Measurements from ENCODE around the gene MCTP2.
"Not testable (repeated sequence)": the region's sequence is repeated elsewhere in the genome, so short reads cannot be mapped to it uniquely, and the experiment has no call there.

MCTP2 gene

DNA sequence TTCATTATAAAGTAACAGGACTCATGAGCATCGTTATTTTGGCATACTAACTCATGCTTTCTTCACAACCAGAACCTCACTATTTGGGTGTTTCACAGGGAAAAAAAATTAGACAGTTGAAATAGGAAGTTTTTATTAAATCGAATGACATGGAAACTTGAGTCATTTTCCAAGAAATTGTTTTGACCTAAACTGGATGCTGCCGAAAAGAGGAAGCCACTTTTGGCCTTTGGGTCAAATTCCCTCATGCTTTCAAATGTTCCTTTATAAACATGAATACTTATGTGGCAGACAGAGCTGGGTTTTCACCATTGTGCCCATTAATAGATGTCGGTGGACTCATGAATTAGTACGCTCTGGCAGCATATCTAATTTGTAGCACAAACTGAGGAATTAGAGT lies 224.9 kb downstream of the MCTP2 start:
- no peak for DNase-seq (ENCODE audit: low read depth)

DNA sequence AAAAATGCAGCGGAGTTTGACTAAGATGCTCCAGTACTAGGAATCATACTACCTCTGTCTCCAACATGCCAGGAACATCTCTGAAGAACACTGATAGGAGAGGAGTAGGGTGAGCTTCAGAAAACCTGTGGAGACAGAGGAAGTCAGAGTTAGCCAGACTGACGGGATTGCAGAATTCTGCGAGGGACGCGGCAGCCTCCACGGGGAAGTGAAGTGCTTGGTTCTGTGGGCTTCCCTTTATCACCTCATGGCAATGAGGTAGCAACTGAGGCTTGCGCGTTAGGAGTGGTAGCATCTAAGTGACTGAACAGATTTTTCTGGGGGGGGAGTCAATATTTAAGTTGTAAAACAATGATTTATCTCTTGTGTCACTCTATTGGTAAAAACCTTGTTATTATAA lies 226.3 kb downstream of the MCTP2 start:
- no peak for DNase-seq (ENCODE audit: low read depth)

DNA sequence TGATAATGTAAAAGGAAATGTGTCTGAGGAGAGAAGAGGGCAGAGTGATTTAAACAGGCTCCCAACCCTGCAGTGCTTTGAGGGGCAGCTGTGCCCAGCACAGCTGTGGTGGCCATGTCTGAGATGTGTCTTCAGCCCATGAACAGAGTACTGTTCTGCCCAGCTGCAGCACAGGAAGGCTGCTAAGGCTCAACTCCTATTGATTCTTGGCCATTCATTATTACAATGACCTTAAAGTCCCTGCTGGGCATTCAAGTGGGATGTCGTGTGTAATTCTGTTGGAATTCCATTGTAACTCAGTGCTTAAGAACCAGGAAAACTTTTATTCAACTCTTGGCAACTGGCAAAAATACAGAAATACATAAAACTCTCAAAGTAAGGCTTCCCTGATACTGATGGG lies 229.3 kb downstream of the MCTP2 start:
- DNase-seq (ENCODE audit: low read depth): no peak

DNA sequence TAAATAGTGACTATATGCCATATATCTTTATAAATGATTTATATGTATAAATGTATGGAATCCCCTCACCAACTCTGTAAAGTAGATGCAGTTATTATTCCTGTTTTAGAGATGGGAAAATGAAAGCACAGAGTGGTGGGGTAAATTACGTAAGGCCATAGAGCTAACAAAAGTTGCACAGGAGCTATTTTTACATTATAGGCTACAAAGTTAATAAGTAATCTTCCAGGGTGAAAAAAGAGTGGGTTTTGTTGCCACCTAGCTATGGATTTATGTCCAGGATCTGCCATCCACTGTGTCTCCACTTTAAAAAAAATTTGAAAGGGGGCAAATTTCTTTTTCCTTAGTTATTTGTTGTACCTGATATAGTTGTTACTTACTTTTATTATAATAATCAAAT lies 235.7 kb downstream of the MCTP2 start:
- no peak for DNase-seq (ENCODE audit: low read depth)

DNA sequence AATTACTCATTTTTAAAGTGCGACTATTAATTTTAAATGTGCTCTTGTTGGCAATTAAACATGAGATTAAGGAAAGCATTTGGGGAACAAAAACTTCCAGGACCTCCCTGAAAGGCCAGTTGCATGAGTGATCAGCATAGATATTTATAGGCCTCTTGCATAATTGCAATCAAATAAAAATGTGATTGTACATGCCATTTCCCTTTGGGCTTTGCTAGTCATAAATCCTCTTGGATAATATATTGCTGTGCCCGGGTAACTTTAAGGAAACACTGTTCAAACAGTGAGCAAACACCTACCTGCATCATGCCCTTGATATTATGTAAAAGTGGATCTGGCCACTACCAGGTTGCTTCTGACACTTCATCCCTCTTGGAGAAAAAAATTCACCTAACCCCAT lies 239.1 kb downstream of the MCTP2 start:
- no peak for DNase-seq (ENCODE audit: low read depth)

DNA sequence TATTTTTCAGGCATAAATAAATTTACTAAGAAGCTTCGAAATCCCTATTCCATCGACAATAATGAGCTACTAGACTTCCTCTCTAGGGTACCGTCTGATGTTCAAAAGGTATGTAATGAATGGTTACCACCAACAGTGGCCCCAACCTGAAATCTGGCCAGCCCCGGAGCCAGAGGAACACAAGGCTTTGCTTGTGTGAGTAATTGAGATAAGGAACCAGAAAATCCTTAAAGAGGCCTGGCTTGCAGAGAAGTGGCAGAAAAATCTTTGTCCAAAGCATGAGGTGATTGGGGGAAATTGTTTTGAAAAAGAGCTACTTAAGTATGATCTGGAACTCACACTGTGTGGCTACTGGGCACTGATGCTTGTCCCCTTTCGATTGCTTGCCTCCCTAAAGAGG lies 245.3 kb downstream of the MCTP2 start:
- no peak for DNase-seq (ENCODE audit: low read depth)

DNA sequence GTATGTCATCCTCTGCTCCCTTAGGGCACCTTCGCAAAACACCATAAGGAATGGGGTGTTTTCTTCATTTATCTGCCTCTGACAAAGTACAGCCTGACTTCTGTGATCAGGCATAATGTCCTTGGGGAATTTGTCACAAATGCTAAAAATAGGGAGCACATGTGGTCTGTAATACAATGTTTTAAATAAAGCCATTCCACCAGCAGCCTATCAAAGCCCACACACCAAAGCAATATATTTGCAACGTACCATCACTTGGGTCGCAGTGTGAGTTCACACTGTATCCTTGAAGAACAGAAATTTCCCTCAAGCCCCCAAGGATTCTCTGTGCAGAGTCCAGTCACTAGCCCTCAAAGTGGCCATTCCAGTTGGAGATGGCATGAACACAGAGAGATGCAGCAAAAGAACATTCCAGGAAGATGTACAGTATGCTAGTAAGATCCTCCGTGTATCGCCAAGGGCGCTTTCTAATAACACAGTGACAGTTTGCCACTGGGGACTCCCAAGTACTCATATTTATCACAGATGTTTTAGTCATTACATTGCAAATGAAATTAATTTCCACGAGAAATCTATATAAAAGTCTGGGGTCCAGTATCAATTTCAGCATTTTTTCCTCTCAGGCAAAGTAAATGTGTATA lies 246.7 kb downstream of the MCTP2 start:
- no peak for DNase-seq (ENCODE audit: low read depth)

DNA sequence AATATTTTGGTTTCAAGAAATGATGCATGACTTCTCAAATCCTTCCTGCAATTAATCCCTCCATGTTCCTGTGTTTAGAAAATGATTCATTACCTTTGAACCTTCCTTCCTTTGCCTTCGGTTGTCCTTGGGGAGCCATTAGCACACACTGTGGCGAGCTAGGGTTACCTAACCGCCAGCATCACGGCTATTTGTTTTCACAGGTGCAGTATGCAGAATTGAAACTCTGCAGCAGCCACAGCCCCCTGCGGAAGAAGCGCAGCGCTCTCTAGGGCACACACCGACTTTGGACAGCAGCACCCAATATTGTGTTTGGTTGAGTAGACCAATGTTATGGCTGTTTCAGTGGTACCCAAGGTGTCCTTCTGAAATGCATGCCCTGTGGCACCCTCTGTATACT lies 247.4 kb downstream of the MCTP2 start:
- no peak for DNase-seq (ENCODE audit: low read depth)

DNA sequence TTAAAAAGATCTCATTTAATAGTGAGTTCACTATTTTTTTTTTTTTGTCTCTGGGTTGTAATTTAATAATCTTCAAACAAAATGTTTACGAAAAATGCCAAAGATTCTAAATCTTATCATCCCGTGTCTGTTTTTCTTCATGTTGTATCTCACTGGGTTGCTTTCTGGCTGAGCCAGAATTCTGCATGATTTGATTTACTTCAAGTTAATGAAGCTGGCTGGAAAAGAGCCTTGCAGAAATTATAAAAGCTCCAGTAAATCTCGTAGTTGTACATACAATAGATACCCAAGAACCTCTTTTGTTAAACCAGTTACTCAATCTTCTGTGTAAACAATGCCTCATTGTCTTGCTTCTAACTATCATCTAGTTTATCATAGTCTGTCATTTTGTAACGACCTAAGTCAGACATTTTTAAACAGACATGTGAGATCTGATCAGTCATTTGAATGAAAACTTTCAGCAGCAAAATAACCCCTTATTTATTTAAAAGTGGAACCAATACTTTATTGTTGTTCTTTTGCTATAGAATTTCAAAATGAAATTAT lies 249.0 kb downstream of the MCTP2 start:
- DNase-seq (ENCODE audit: low read depth): no peak

DNA sequence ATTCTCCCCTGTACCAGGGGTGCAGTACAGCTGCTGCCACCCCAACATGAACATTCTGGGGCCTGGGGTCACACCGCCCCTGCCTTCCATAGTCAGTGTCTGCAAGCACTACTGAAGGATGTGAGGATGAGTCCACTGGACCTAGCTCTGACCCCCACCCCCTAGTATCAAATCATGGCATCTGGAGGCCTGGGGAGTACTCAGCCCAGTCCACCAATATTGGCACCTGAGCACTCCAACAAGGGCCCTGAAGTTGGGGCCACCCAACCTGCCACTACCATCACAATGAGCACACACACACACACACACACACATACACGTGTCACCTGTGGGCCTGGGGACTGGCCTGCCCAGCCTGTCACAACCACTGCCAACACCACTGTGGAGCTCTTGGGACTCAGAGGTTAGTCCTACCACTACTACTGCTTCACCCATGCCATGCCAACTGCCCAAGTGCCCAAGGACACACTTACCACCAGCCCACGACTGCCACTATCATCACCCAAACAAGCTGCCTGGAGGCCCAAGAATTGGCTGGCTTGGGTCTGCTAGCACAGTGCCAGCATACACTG lies 253.9 kb downstream of the MCTP2 start:
- no peak for DNase-seq (ENCODE audit: low read depth)

DNA sequence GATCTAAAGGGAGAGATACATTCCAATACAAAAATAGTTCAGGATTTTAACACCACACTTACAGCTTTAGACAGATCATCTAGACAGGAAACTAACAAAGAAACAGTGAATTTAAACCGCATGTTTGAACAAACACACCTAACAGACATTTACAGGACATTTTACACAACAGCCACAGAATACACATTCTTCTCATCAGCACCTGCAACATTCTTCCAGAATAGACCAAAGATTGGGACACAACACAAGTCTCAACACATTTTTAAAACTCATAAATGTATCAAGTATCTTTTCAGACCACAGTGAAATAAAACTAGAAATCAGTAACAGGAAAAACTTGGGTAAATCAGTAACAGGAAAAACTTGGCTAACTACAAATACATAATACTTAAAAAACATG lies 256.3 kb downstream of the MCTP2 start:
- DNase-seq (ENCODE audit: low read depth): no peak

DNA sequence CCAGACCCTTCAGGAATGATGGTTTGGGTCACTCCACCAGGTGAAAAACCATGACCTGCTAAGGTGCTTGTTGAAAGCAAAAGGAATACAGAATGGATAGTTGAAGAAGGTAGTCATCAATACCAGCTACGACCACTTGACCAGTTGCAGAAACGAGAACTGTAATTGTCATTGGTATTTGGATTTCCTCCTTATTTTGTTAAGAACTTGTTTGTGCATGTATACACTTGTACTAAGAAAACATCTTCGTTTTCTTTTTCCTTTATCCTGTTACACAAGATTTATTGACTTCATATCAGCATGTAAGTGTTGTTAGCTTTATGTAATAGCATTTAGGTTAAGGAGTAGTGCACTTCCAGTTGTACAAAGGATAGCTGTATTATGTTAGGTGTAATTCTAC lies 261.8 kb downstream of the MCTP2 start:
- no peak for DNase-seq (ENCODE audit: low read depth)

DNA sequence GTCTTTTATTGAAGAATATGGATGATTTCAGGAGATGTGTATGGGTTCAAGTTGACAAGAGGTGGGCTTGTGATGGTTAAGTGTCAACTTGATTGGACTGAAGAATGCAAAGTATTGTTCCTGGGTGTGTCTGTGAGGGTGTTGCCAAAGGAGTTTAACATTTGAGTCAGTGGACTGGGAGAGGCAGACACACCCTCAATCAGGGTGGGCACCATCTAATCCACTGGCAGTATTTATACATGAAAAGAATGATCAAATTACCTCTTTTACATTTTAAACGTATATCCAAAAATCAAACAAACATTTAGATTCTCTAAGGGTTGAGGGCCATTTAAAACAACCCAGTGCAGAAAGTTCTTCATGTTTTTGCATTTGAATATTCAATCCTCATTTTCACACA lies 262.2 kb downstream of the MCTP2 start:
- not testable (repeated sequence) for DNase-seq (ENCODE audit: low read depth)

DNA sequence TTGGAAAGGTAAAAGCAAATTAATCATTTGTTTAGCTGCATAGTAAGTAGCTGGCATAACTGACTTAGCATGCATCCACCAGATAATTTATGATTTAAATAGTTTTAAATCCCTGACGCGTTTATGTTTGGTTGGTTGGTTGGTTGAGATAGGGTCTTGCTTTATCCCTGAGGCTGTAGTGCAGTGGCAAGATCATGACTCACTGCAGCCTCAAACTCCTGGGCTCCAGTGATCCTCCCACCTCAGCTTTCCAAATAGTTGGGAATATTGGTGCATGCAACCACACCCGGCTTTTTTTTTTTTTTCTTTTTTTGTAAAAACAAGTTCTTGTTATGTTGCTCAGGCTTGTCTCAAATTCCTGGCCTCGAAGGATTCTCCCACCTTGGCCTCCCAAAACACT lies 263.4 kb downstream of the MCTP2 start:
- no peak for DNase-seq (ENCODE audit: low read depth)

DNA sequence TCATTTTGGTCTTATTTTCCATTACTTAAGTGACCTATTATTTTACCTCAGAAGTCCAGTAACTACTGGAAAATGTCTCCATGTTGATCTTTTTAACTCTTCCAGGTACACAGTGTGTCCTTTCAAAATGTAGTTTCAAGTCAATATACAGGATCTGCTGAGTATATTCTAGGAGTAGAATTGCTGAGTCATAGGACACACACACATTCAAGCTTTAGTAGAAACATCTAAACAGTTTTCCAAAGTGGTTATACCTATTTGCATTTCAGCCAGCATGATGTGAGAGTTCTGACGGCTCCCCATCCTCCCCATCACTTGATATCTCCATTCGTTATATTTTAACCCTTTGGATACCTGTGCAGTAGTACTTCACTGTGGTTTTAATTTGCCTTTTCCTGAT lies 271.9 kb downstream of the MCTP2 start:
- no peak for DNase-seq (ENCODE audit: low read depth)

DNA sequence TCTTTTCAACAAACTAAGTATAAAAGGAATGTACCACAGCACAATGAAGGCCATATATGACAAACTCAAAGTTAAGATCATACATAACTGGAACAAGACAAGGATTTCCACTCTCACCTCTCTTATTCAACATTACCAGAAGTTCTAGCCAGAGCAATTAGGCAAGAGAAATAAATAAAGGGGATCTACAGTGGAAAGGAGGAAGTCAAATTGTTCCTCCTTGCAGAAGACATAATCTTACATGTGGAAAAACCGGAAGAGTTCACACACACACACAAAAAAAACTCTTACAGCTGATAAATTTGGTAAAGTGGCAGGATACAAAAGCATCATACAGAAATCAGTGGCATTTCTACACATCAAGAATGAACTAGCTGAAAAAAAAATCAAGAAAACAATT lies 277.9 kb downstream of the MCTP2 start:
- no peak for DNase-seq (ENCODE audit: low read depth)

DNA sequence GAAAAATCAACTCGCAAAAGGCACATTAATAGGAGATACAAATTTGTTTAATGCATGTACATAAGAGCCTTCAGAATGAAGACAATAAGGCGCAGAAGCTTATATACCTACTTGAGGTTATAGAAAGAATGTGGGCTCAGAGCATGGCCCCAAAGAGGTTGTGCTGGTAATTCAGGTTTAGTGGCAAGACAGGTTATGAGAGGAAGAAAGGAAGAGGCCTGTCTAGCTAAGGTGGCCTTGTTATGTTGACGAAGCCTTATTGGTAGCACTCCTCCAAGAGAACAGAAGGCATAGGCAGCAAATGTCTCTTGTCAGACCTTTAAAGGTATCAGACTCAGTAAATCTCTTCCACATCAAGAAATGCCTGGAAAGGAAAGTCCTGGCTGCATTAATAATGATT lies 290.8 kb downstream of the MCTP2 start:
- DNase-seq (ENCODE audit: low read depth): no peak

DNA sequence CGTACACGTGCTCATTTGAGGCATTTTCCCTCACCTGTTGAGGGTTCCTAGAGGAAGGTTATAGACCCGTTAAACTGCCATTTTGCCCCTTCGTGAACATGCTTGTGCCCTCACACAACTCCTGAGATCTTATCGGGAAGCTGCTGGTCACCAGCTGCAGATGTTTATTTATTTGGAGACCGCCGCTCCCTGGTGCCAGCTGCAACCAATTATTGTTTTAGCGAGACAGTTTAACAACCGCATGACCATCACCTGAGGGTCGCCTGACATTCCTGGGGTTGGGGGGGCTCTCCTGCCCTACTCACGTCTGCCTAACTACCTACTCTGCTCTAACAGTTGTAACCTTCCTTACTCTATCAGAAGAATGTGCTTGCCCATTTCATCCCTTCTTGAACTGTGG lies 292.5 kb downstream of the MCTP2 start:
- no peak for DNase-seq (ENCODE audit: low read depth)

DNA sequence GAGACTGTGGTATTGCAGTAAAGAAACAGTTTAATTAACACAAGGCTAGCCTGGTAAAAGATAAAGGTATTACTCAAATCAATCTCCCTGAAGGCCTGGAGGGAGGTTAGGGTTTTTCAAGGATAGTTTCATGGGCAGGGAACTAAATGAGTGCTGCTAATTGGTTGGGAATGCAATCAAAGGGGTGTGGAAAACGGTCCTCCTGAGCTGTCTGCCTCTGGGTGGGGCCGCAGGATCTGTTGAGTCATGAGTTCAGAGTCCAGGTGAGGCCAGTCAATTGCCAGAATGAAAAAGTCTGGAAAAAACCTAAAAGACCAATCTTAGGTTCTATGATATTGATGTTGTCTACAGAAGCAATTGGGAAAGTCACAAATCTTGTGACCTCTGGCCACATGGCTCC lies 293.2 kb downstream of the MCTP2 start:
- DNase-seq (ENCODE audit: low read depth): no peak

DNA sequence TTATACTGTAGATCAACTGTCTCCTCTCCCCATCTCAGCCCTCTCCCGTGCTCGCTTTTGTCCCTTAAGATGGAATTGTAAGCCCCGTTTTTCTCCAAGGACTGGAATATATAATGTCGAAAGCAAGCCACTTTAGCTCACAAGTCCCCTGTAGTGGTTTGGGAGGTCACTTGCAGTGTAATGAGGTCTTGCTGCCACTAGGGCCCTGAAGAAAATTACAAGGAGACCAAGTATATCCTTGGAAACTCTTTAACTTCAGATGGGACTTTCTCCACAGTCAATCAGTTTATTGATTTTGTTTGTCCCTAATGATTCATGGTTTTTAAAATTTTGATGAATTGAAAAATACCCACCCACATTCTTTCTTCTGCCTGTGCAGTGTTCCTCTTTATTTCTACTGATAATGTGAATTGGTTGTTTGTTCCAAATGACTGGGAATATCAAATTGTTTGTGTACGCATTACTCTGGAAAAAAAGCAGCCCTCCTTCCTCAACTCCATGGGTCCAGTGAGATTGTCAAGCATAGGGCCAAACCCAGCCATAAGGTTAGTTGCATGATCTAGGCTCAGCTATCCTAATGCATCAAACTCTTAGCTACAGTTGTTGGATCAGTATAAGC lies 294.8 kb downstream of the MCTP2 start:
- no peak for DNase-seq (ENCODE audit: low read depth)

DNA sequence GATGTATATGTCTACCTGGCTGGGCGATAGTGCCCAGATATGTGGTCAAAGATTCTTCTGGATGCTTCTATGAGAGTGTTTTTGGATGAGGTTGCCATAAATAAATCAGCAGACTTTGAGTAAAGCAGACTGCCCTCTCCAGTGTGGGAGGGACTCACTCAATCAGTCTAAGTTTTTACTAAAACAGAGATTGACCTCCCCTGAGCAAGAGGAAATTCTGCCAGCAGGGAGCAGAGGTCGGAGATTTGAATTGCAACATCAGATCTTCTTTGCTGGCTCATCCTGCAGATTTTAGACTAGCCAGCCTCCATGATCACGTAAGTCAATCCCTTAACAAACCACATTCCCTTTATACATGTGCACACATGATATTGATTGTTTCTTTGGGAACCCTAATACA lies 300.9 kb downstream of the MCTP2 start:
- DNase-seq (ENCODE audit: low read depth): no peak

All from fibroblast of gingiva (primary cell).